ENCODE data around the gene INPP4B. TPM values are rescaled to one million over a fixed set of nuclear protein-coding genes. Genes with fewer than 3 reads are reported as not detected.
"Not testable (repeated sequence)": the region's sequence is repeated elsewhere in the genome, so short reads cannot be mapped to it uniquely, and the experiment has no call there.

Gene INPP4B
- total and polyA plus RNA-seq, 9 donors, result 1.7 to 14.7 (median 10.7) TPM

DNA sequence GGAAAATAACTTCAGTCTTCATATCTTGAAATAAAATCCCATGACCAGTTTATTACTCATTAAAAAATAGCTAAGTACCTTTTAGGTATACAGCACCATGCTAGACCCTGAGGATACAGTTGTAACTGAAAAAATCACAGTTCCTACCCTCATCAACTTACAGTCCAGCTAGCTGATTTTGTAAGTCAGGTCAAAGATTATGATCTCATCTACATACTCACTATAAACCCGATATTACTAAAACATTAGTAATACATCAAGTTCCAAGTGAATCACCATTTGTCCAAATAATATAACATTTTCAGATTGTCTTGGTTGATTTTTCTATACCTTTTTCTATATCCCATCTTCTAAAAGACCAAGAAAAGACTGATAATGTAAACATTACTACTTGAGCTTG is 333.9 kb downstream of the INPP4B start:
- DNase-seq, result no peak
- Histone ChIP-seq H3K27ac (no peak overlapping the region), H3K4me1 (ENCODE audit: insufficient read depth) (no peaks in the 10 kb centered on the region), H3K36me3 (no peaks in the 10 kb centered on the region), H3K4me3 (no peak overlapping the region), H3K27me3 (no peaks in the 10 kb centered on the region), H3K9me3 (no peaks in the 10 kb centered on the region)
- 85 to 90% (median 86%) methylated on average over 1 of the region's 1 CpG for WGBS, 3 donors
- TF ChIP-seq, protein P1, sequence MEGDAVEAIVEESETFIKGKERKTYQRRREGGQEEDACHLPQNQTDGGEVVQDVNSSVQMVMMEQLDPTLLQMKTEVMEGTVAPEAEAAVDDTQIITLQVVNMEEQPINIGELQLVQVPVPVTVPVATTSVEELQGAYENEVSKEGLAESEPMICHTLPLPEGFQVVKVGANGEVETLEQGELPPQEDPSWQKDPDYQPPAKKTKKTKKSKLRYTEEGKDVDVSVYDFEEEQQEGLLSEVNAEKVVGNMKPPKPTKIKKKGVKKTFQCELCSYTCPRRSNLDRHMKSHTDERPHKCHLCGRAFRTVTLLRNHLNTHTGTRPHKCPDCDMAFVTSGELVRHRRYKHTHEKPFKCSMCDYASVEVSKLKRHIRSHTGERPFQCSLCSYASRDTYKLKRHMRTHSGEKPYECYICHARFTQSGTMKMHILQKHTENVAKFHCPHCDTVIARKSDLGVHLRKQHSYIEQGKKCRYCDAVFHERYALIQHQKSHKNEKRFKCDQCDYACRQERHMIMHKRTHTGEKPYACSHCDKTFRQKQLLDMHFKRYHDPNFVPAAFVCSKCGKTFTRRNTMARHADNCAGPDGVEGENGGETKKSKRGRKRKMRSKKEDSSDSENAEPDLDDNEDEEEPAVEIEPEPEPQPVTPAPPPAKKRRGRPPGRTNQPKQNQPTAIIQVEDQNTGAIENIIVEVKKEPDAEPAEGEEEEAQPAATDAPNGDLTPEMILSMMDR (IDR thresholded peaks at IDR 0.05), result no peak
- TF ChIP-seq POLR2A (IDR thresholded peaks at IDR 0.05) (no peak), EP300 (IDR thresholded peaks at IDR 0.05) (no peak)
- intact Hi-C loops (cut with DNase I), result no loop called here

DNA sequence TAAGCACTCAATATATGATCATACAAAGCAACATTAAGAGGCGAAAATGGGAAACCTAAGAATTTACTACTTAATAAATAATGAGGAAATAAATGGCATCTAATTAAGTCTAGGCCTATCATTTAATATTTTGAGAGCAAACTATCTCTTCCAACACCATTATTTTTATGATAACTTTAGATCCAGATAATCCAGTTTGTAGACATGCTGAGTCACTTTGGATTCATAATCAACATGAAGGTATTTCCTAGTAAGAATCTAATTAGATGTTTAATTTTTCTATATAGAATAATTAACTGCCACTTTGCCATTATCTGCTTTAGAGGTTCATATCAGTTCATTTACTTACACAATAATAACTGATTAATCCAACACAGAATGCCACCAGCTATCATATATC is 336.2 kb downstream of the INPP4B start:
- Histone ChIP-seq H3K27ac (no peak overlapping the region), H3K36me3 (no peaks in the 10 kb centered on the region), H3K27me3 (no peaks in the 10 kb centered on the region), H3K4me1 (ENCODE audit: insufficient read depth) (no peaks in the 10 kb centered on the region), H3K4me3 (no peak overlapping the region), H3K9me3 (no peaks in the 10 kb centered on the region)
- WGBS, 3 donors, result 98 to 100% (median 99%) methylated on average over 1 of the region's 1 CpG
- intact Hi-C loops (cut with DNase I), result no loop called here
- DNase-seq, result no peak
- TF ChIP-seq EP300 (IDR thresholded peaks at IDR 0.05) (no peak), POLR2A (IDR thresholded peaks at IDR 0.05) (no peak)
- TF ChIP-seq, protein P1 (IDR thresholded peaks at IDR 0.05), result no peak

DNA sequence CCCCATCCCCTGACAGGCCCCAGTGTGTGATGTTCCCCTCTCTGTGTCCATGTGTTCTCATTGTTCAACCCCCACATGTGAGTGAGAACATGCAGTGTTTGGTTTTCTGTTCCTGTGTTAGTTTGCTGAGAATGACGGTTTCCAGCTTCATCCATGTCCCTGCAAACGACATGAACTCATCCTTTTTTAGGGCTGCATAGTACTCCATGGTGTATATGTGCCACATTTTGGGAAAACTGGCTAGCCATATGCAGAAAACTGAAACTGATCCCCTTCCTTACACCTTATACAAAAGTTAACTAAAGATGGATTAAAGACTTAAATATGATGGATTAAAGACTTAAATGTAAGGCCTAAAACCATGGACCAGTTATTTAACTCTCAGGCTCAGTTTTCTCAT is 336.7 kb downstream of the INPP4B start:
- WGBS, 3 donors, result 88 to 98% (median 91%) methylated on average over 2 of the region's 2 CpGs
- not testable (repeated sequence) for H3K36me3 ChIP-seq

DNA sequence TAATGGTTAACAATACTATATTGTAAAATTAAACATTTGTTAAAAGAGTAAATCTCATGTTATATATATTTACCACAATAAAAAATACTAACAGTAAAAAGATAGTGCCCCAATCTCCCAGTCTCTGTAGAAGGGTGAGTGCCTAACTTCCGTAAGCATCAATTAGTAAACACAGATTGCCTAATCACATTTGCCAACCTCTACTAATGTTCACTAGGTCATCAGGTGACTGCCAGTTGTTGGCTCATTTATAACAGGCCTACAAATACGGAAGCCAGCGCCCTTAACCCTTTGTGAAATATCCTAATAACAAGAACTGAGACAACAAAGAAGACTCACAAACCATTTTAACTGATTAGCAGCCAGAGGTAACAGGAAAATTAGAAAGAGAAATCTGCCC is 345.1 kb downstream of the INPP4B start:
- Histone ChIP-seq H3K4me1 (ENCODE audit: insufficient read depth) (no peaks in the 10 kb centered on the region), H3K27ac (no peak overlapping the region), H3K4me3 (no peak overlapping the region), H3K36me3 (no peaks in the 10 kb centered on the region), H3K27me3 (no peaks in the 10 kb centered on the region), H3K9me3 (no peaks in the 10 kb centered on the region)
- DNase-seq, result no peak
- TF ChIP-seq POLR2A (IDR thresholded peaks at IDR 0.05) (no peak), EP300 (IDR thresholded peaks at IDR 0.05) (no peak)
- 90 to 91% (median 90%) methylated on average over 3 of the region's 3 CpGs for WGBS, 3 donors
- intact Hi-C loops (cut with DNase I), result no loop called here

More for the DNA sequence above, 336.7 kb downstream of the INPP4B start:
- H3K4me1 ChIP-seq (ENCODE audit: insufficient read depth); H3K9me3 ChIP-seq; H3K4me3 ChIP-seq; intact Hi-C loops (cut with DNase I); DNase-seq; H3K27ac ChIP-seq; H3K27me3 ChIP-seq: not testable (repeated sequence)

DNA sequence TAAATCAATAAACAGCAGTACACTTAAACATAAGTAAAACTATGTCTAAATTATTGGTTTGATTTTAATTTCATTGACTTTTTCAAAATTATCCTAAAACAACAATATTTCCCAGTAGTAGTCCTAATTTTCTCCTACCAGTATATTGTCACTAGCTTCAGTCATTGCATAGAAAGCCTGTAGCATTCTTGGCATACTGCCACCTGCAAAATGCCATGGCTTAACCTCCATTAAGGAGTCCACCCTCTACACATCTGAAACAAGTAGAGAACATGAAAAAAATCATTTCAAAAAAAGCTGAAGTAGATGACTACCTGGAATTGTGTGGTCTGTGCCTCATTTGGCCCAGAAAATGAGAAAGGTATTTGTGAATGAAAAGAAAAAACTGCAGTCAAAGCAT is 348.5 kb downstream of the INPP4B start:
- Histone ChIP-seq H3K36me3 (no peaks in the 10 kb centered on the region), H3K9me3 (no peaks in the 10 kb centered on the region), H3K27ac (no peak overlapping the region), H3K4me1 (ENCODE audit: insufficient read depth) (no peaks in the 10 kb centered on the region), H3K4me3 (no peak overlapping the region), H3K27me3 (no peaks in the 10 kb centered on the region)
- intact Hi-C loops (cut with DNase I), result no loop called here
- TF ChIP-seq EP300 (IDR thresholded peaks at IDR 0.05) (no peak), POLR2A (IDR thresholded peaks at IDR 0.05) (no peak)
- DNase-seq, result no peak

DNA sequence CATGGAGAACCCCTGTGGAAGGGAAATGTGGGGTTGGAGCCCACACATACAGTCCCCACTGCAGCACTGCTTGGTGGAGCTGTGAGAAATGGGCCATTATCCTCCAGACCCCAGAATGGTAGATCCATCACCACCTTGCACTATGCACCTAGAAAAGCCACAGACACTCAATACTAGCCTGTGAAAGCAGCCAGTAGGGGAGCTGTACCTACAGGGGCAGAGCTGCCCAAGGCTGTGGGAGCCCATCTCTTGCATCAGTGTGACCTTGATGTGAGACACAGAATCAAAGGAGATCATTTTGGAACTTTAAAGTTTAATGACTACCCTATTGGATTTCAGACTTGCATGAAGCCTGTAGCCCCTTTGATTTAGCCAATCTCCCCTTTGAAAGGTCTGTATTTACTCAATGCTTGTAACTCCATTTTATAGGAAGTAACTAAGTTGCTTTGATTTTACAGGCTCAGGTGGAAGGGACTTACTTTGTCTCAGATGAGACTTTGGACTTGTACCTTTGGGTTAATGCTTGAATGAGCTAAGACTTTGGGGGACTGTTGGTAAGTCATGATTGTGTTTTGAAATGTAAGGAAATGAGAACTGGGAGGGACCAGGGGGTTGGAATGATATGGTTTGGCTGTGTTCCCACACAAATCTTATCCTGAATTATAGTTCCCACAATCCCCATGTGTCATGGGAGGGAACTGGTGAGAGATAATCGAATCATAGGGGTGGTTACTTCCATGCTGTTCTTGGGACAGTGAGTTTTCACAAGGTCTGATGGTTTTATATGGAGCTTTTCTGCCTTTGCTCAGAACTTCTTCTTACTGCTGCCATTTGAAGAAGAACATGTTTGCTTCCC is 352.6 kb downstream of the INPP4B start:
- 80 to 93% (median 81%) methylated on average over 1 of the region's 1 CpG for WGBS, 3 donors
- DNase-seq, result no peak

More for the DNA sequence above, 352.6 kb downstream of the INPP4B start:
- Histone ChIP-seq H3K36me3 (no peaks in the 10 kb centered on the region), H3K4me3 (no peak overlapping the region), H3K27ac (no peak overlapping the region), H3K9me3 (no peaks in the 10 kb centered on the region), H3K27me3 (no peaks in the 10 kb centered on the region), H3K4me1 (ENCODE audit: insufficient read depth) (no peaks in the 10 kb centered on the region)
- intact Hi-C loops (cut with DNase I), result no loop called here
- TF ChIP-seq, protein P1 (IDR thresholded peaks at IDR 0.05), result no peak

All from ovary (tissue), 9 donors.